Karpas-422 (cell line): ENCODE data around the gene PGBD5. TPM values are rescaled to one million over a fixed set of nuclear protein-coding genes. Genes with fewer than 3 reads are reported as not detected.

Source experiments
- DNase-seq: peaks from one replicate; pipeline ENCODE4 v3.0.0-alpha.2; 2015
- H2AFZ ChIP-seq: fragments of 200-600 bp; sonication (generic); 2 replicates; pipeline ENCODE4 v1.6.1; 2014; ENCODE audit warnings: antibody characterized with exemption, low read length, mixed read lengths
- H3K27ac ChIP-seq: fragments of 200-600 bp; sonication (generic); 2 replicates; pipeline ENCODE4 v1.5.1; 2014; ENCODE audit warnings: mild to moderate bottlenecking, low read length, moderate library complexity
- H3K27me3 ChIP-seq: fragments of 200-600 bp; sonication (generic); 2 replicates; pipeline ENCODE4 v1.6.1; 2014; ENCODE audit warnings: low read length, mixed read lengths
- H3K36me3 ChIP-seq: fragments of 200-600 bp; sonication (generic); 2 replicates; pipeline ENCODE4 v1.6.1; 2014; ENCODE audit warnings: low read length, mixed read lengths; ENCODE audit not compliant: insufficient read depth
- H3K4me1 ChIP-seq: fragments of 200-600 bp; sonication (generic); 2 replicates; pipeline ENCODE4 v1.6.1; 2014; ENCODE audit warnings: mild to moderate bottlenecking, low read length, mixed read lengths
- H3K4me2 ChIP-seq: fragments of 200-600 bp; sonication (generic); 2 replicates; pipeline ENCODE4 v1.6.1; 2014; ENCODE audit warnings: low read length, low read depth, mild to moderate bottlenecking; ENCODE audit not compliant: poor library complexity, severe bottlenecking
- H3K4me3 ChIP-seq: fragments of 200-600 bp; sonication (generic); 2 replicates; pipeline ENCODE4 v1.5.1; 2014; ENCODE audit warnings: mild to moderate bottlenecking, antibody characterized with exemption, low read length, mixed read lengths
- H3K79me2 ChIP-seq: fragments of 200-600 bp; sonication (generic); 2 replicates; pipeline ENCODE4 v1.6.1; 2014; ENCODE audit warnings: mild to moderate bottlenecking, low read length, mixed read lengths
- H3K9ac ChIP-seq: fragments of 200-600 bp; sonication (generic); 2 replicates; pipeline ENCODE4 v1.6.0; 2014; ENCODE audit warnings: low read length
- H3K9me2 ChIP-seq: fragments of 200-600 bp; sonication (generic), shearing (Covaris generic); replicated peaks from 2 replicates; pipeline ENCODE4 v1.6.0; 2014; ENCODE audit warnings: mild to moderate bottlenecking, low read length, moderate library complexity; ENCODE audit not compliant: insufficient read depth
- H3K9me3 ChIP-seq: fragments of 300-700, 200-600 bp; sonication (generic); 2 replicates; pipeline ENCODE4 v1.6.1; 2014; ENCODE audit warnings: low read length, mixed read lengths
- H4K20me1 ChIP-seq: fragments of 200-600 bp; sonication (generic); 2 replicates; pipeline ENCODE4 v1.6.1; 2014; ENCODE audit warnings: mild to moderate bottlenecking, antibody characterized with exemption, low read length, low read depth; ENCODE audit not compliant: insufficient read depth
- total RNA-seq: library from RNA; depleted of rRNA; stranded (reverse); fragments of >200 nt; shearing (Covaris generic); gene quantifications from 2 replicates; pipeline ENCODE4 v1.2.3, GENCODE V29; 2014; ENCODE audit warnings: low replicate concordance

Gene PGBD5
- total RNA-seq, 1 experiment from 2014 or later, result not detected

DNA sequence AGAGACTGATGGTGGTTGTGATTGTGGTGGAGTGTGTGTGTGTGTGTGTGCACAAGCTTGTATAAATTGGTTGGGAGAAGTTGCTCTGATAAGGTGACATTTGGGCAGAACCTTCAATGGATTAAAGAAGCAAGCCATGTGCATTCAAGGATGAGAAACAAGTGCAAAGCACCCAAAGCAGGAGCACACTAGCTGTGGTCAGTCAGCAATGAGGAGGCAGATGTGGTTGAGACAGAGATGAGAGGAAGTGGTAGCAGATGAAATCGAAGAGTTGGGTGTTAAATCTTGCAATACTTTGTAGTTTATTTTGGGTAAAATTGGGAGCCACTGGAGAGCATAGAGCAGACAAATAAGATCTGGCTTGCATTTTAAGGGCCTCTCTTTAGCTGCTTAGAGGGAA, 4.4 kb upstream of the PGBD5 start:
- H3K9me3 ChIP-seq, result no peaks in the 10 kb centered on the region

GRCh38 chr1:230429067-230429735, 3.1 kb upstream of the PGBD5 start:
- no peaks in the 10 kb centered on the region for H3K9me2 ChIP-seq
- H3K9ac ChIP-seq, result no peak overlapping the region

More for the DNA sequence above, 4.4 kb upstream of the PGBD5 start:
- no peak overlapping the region for H3K4me2 ChIP-seq
- H3K9ac ChIP-seq, result no peak overlapping the region
- no peaks in the 10 kb centered on the region for H3K79me2 ChIP-seq
- H3K27ac ChIP-seq, result no peak overlapping the region
- H3K4me3 ChIP-seq, result no peak overlapping the region
- no peaks in the 10 kb centered on the region for H3K9me2 ChIP-seq
- H2AFZ ChIP-seq, result no peak overlapping the region
- H3K4me1 ChIP-seq, result no peaks in the 10 kb centered on the region
- no peaks in the 10 kb centered on the region for H3K36me3 ChIP-seq
- DNase-seq, result no peak
- no peaks in the 10 kb centered on the region for H3K27me3 ChIP-seq
- no peaks in the 10 kb centered on the region for H4K20me1 ChIP-seq

GRCh38 chr1:230427981-230428380, 1.8 kb upstream of the PGBD5 start:
- Histone ChIP-seq H2AFZ (no peak overlapping the region), H4K20me1 (no peaks in the 10 kb centered on the region), H3K27me3 (no peaks in the 10 kb centered on the region), H3K9ac (no peak overlapping the region), H3K9me2 (no peaks in the 10 kb centered on the region), H3K4me3 (no peak overlapping the region), H3K79me2 (no peaks in the 10 kb centered on the region), H3K4me1 (peaks cover under 1% of the 10 kb centered on the region; the same call in 1 of the 2 replicates), H3K4me2 (no peak overlapping the region), H3K27ac (no peak overlapping the region), H3K9me3 (no peaks in the 10 kb centered on the region), H3K36me3 (no peaks in the 10 kb centered on the region)
- DNase-seq, result no peak

More at GRCh38 chr1:230429067-230429735, 3.1 kb upstream of the PGBD5 start:
- Histone ChIP-seq H3K4me2 (no peak overlapping the region), H4K20me1 (no peaks in the 10 kb centered on the region), H2AFZ (no peak overlapping the region), H3K9me3 (no peaks in the 10 kb centered on the region), H3K4me3 (no peak overlapping the region), H3K27me3 (no peaks in the 10 kb centered on the region), H3K4me1 (no peaks in the 10 kb centered on the region), H3K36me3 (no peaks in the 10 kb centered on the region), H3K27ac (no peak overlapping the region), H3K79me2 (no peaks in the 10 kb centered on the region)
- no peak for DNase-seq

DNA sequence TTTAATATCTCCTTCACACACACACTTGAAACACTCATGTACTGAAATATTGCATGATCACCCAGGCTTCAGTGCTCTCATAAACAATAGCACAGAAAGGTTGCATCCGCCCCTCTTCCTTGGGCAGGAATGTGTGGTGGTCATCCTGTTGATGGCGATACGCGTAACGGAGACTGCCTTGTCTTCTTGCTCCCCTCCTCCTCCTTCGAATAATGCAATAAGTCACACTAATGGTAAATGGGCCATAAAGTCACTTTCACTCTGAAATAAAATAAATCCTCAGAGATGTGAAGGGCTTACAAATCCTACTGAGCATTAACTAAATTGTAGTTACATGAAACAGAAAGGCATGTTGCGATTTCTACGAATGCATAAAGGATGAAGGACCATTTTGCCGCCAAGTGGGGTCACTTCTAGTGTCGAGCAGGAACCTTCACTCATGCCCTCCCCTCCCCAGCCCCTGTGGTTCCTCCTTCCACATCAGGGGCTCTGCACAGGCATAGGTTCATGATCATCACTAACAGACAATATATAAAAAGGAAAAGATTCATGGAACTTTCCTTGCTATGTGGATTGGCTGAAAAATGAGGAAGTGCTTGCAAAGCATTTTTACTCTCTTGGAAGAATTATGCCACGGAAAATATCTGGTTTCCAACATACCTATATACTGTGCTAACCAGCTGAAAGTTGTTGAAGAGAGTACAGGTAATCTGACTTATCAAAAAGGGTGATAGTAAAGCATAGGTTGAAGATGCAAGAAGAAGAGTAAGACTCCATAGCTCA, 1.2 kb upstream of the PGBD5 start:
- Histone ChIP-seq H3K9me3 (no peaks in the 10 kb centered on the region), H3K27me3 (no peaks in the 10 kb centered on the region), H3K4me3 (no peak overlapping the region), H4K20me1 (no peaks in the 10 kb centered on the region), H3K79me2 (no peaks in the 10 kb centered on the region), H3K27ac (no peak overlapping the region), H2AFZ (no peak overlapping the region), H3K4me2 (no peak overlapping the region), H3K36me3 (no peaks in the 10 kb centered on the region), H3K9me2 (no peaks in the 10 kb centered on the region), H3K9ac (no peak overlapping the region), H3K4me1 (peaks cover 8% of the 10 kb centered on the region)
- DNase-seq, result no peak

GRCh38 chr1:230425252-230426091, 660 bp downstream of the PGBD5 start:
- Histone ChIP-seq H3K36me3 (no peaks in the 10 kb centered on the region), H3K4me3 (no peak overlapping the region), H3K27me3 (no peaks in the 10 kb centered on the region), H3K9ac (no peak overlapping the region), H3K4me1 (peaks cover 10% of the 10 kb centered on the region), H3K27ac (no peak overlapping the region), H4K20me1 (no peaks in the 10 kb centered on the region), H3K4me2 (no peak overlapping the region), H2AFZ (no peak overlapping the region), H3K79me2 (no peaks in the 10 kb centered on the region), H3K9me2 (no peaks in the 10 kb centered on the region), H3K9me3 (no peaks in the 10 kb centered on the region)
- DNase-seq, result no peak

DNA sequence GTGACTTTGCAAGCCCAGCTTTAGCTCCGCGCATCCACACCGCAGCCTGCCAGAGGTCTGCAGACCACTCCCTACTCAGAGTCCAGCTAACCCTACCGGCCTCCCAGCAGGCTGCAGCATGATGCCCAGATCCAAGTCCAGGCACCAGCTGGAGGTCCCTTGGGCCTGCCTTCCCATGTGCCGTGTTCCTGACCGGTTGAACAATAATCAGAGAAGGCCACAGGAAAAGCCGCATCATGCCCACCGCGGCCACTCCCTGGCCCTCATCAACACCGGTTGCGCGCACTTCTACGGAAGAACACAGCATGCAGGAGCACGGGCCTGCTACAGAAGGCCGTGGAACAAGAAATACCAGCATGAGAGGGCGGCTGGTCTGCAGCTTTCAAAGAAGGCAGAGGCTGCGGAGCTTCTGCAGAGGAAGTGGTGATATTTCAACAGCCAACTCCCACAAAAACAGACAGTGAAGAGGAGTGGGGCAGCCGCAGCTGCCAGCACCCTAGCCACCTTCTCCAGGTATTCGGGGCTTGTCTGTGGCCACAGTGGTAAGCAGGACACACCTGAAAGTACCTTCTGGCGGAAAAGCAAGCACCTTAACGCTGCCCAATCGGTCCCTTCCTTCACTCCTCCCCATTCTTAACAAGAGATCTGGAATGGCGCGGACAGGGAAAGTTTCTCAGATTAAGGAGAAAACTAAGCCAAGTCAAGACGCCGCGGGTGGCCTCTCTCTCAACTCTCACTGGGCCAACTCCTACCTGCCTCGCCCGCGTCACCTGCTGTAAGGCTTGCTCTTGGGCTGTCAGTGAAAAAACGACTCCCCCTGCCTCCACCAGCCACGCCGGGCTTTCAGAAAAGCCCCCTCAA, 1.5 kb downstream of the PGBD5 start:
- Histone ChIP-seq H4K20me1 (no peaks in the 10 kb centered on the region), H3K4me2 (no peak overlapping the region), H3K27ac (no peak overlapping the region), H3K79me2 (no peaks in the 10 kb centered on the region), H3K9ac (no peak overlapping the region), H3K9me2 (no peaks in the 10 kb centered on the region), H3K27me3 (no peaks in the 10 kb centered on the region), H2AFZ (no peak overlapping the region), H3K4me1 (peaks cover 10% of the 10 kb centered on the region), H3K9me3 (no peaks in the 10 kb centered on the region), H3K4me3 (no peak overlapping the region), H3K36me3 (no peaks in the 10 kb centered on the region)
- DNase-seq, result no peak

DNA sequence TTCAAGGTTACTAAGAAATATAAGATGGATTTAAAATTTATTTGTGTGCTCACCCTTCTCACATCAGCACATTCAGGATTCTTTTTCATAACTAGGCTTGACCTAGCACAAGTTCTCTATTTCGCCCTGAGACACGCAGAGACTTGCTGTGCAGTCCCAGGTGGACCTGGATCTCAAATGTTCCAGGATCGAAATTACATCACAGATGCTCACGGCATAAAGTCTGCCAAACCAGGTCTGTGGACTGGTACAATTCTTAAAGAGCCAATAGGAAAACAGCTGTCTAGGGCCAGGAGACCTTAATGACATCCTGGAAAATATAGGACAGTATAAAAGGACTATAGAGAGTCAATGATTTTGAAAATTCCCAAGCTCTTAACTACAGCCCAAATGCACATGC, 2.2 kb downstream of the PGBD5 start:
- no peaks in the 10 kb centered on the region for H3K27me3 ChIP-seq
- H3K9me3 ChIP-seq, result no peaks in the 10 kb centered on the region
- H3K4me3 ChIP-seq, result no peak overlapping the region
- peaks cover 10% of the 10 kb centered on the region for H3K4me1 ChIP-seq
- H3K4me2 ChIP-seq, result no peak overlapping the region
- no peaks in the 10 kb centered on the region for H3K36me3 ChIP-seq
- H3K27ac ChIP-seq, result no peak overlapping the region
- no peaks in the 10 kb centered on the region for H4K20me1 ChIP-seq
- H3K9me2 ChIP-seq, result no peaks in the 10 kb centered on the region
- H3K9ac ChIP-seq, result no peak overlapping the region
- H2AFZ ChIP-seq, result no peak overlapping the region
- no peaks in the 10 kb centered on the region for H3K79me2 ChIP-seq
- no peak for DNase-seq
